GM03348 (cell line): ENCODE measurements around the gene LDLR.
"Not testable (repeated sequence)": the region's sequence is repeated elsewhere in the genome, so short reads cannot be mapped to it uniquely, and the experiment has no call there.

Experiments
- DNase-seq: peaks from one replicate; pipeline ENCODE4 v3.0.0; 2012; ENCODE audit warnings: low spot score

LDLR gene

DNA sequence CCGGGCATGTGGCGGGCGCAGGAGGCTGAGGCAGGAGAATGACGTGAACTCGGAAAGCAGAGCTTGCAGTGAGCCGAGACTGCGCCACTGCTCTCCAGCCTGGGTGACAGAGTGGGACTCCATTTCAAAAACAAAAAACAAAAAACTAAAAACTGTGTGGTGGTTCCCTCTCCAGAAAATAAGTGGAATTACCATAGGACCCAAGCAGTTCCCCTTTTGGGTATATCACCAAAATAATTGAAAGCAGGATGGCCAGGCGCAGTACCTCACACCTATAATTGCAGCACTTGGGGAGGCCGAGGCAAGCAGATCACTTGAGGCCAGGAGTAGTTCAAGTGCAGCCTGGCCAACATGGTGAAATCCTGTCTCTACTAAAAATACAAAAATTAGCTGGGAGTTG, 15.7 kb upstream of the LDLR start:
- no peak for DNase-seq

DNA sequence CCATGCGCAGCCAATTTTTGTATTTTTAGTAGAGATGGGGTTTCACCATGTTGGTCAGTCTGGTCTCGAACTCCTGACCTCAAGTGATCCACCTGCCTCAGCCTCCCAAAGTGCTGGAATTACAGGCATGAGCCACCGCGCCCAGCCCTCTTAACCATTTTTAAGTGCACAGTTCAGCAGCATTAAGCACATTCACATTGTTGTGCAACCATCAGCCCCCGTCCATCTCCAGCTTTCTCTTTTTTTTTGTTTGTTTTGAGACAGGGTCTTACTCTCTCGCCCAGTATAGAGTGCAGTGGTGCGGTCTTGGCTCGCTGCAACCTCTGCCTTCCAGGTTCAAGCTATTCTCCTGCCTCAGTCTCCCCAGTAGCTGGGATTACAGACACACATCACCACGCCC, 12.5 kb upstream of the LDLR start:
- DNase-seq = not testable (repeated sequence)

GRCh38 chr19:11078893-11079292, 10.4 kb upstream of the LDLR start:
- DNase-seq = no peak

DNA sequence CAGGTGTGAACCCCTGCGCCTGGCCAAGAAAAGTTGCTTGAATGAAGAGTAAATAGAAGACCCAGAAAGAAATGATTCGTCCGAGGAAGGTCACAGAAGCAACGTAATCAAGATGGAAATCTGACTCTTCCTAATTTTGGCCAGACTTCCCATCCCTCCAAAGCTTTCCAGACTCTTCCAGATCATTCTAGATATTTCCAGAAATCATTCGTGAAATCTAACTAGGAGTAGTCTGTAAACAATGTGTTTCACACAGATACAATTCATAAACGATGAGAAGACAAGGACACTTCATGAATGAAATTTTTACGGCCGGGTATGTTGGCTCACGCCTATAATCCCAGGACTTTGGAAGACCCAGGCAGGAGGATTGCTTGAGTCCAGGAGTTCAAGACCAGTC, 9.3 kb upstream of the LDLR start:
- no peak for DNase-seq

GRCh38 chr19:11087870-11088505, 1.3 kb upstream of the LDLR start:
- DNase-seq = no peak

GRCh38 chr19:11088506-11089253, 583 bp upstream of the LDLR start:
- no peak for DNase-seq

GRCh38 chr19:11090014-11090263, 676 bp downstream of the LDLR start:
- not testable (repeated sequence) for DNase-seq

GRCh38 chr19:11090264-11090996, 1.2 kb downstream of the LDLR start:
- DNase-seq = peak; percentile 98

DNA sequence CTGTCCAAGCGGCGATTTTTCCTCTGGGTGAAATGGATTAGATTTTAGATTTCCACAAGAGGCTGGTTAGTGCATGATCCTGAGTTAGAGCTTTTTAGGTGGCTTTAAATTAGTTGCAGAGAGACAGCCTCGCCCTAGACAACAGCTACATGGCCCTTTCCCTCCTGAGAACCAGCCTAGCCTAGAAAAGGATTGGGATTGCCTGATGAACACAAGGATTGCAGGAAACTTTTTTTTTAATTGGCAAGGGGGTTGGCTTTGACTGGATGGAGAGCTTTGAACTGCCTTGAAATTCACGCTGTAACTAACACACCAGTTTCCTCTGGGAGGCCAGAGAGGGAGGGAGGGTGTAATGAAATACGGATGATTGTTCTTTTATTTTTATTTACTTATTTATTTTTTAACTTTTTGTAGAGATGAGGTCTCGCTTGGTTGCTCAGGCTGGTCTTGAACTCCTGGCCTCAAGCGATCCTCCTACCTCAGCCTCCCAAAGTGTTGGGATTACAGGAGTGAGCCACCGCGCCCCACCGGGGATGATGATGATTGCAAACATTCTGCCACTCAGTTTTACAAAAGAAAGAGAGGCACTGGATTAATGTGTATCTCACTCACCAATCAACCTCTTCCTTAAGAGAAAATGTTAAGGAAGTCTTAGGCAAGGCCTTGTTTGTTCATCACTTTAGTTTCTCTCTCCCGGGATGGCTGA, 1.9 kb downstream of the LDLR start:
- no peak for DNase-seq

- peak; percentile 72 for DNase-seq
These were observed 2.5 kb downstream of the LDLR start for GRCh38 chr19:11091703-11092153.

DNA sequence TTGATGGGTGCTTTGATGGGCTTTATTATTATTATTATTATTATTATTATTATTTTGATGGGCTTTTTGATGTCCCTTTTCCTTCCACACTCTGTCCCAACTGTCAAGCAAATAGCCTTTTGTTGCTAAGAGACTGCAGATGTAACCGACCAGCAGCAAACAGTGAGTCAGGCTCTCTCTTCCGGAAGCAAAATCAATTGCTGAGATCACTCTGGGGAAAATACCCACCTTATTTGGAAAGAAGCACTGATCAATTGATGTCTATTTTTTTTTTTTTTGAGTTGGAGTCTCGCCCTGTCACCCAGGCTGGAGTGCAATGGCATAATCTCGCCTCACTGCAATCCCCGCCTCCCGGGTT, 2.9 kb downstream of the LDLR start:
- DNase-seq = peak; percentile 58

DNA sequence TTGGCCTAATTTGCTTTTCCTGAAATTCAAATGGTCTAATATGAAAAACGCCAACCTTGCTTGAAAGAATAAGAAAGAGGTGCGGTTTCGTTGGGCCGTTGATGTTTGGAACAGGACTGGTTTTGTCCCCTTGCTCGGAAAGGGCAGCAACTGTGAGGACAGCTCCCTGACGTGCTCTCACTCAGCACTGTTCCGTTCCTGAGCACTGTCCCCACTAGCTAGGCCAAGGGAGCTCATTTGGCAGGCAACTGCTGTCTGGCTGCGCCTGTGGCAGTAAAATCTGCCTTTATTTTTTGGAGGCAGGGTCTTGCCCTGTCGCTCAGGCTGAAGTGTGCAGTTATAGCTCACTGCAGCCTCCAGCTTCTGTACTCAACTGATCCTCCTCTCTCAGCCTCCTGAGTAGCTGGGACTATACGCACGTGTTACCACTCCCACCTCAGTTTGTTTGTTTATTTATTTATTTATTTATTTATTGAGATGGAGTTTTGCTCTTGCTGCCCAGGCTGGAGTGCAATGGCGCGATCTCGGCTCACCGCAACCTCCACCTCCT, 4.5 kb downstream of the LDLR start:
- DNase-seq = no peak

- DNase-seq = no peak
These were observed 5.2 kb downstream of the LDLR start for GRCh38 chr19:11094520-11094894.

DNA sequence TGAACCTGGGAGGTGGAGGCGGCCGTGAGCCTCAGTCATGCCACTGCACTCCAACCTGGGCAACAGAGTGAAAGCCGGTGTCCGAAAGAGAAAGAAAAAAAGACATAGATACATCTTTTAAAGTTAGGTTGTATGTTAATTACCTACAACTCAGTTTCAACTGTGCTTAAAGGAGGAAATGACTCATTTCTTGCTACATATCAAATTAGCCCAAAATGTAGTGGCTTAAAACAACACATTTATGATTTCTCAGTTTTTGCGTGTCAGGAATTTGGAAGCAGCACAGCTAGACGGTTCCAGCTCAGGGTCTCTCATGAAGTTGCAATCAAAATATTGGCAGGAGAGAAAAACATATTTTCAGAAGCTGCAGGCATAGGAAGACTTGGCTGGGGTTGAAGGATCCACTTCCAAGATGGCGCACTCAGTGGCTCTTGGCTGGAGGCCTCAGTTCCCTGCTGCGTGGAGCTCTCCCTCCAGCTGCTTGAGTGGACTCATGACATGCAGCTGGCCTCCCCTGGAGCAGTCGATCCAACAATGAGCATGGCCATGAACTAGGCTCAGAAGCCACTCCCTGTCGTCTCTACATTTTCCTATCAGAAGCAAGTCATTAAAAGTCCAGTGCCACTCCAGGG, 7.1 kb downstream of the LDLR start:
- DNase-seq = peak; percentile 50

GRCh38 chr19:11097367-11097766, 8.1 kb downstream of the LDLR start:
- DNase-seq = not testable (repeated sequence)

DNA sequence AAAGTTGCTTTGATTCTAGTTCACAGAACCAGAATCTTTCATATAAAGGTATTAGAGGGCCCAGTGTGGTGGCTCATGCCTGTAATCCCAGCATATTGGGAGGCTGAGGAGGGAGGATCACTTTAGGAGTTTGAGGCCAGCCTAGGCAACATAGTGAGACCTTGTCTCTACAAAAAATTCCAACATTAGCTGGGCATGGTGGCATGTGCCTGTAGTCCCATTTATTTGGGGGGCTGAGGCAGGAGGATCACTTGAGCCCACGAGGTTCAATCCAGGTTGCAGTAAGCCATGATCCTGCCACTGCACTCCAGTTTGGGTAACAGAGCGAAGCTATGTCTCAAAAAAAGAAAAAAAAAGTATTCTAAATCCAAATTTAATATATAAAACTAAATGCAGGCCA, 9.1 kb downstream of the LDLR start:
- no peak for DNase-seq

DNA sequence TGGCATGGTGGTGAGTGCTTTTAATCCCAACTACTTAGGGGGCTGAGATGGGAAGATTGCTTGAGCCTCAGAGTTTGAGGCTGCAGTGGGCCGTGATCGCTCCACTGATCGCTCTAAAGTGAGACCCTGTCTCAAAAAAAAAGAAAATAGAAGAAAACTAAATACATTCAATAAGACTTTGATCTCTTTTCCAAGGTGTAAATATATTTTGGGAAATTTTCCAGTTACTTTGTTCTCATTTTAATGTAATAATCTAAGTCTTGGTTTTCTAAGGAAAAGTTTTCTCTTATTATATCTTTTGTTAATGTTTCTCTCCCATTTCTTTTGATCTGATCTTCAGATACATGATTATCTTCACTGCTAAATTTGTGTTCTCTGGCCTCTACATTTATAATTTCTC, 9.6 kb downstream of the LDLR start:
- DNase-seq = no peak

DNA sequence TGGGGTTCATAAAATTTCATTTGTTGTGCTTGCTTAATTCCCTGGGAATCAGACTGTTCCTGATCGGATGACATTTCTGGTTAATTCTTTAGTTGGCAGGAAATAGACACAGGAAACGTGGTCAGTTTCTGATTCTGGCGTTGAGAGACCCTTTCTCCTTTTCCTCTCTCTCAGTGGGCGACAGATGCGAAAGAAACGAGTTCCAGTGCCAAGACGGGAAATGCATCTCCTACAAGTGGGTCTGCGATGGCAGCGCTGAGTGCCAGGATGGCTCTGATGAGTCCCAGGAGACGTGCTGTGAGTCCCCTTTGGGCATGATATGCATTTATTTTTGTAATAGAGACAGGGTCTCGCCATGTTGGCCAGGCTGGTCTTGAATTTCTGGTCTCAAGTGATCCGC, 10.8 kb downstream of the LDLR start:
- DNase-seq = no peak

- no peak for DNase-seq
These were observed 11.8 kb downstream of the LDLR start for GRCh38 chr19:11101057-11101456.

DNA sequence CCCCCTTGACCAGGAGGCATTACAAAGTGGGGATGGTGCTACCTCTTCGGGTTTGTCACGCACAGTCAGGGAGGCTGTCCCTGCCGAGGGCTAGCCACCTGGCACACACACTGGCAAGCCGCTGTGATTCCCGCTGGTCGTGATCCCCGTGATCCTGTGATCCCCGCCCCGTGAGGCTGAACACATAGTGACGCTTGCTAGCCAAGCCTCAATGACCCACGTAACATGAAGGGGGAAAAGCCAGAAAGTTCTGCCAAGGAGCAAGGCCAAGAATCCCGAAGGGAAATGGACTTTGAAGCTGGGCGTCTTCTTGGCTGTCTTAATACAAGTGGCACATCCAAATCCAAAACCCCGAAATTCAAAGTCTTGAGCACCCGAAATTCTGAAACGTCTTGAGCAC, 13.7 kb downstream of the LDLR start:
- DNase-seq = no peak

DNA sequence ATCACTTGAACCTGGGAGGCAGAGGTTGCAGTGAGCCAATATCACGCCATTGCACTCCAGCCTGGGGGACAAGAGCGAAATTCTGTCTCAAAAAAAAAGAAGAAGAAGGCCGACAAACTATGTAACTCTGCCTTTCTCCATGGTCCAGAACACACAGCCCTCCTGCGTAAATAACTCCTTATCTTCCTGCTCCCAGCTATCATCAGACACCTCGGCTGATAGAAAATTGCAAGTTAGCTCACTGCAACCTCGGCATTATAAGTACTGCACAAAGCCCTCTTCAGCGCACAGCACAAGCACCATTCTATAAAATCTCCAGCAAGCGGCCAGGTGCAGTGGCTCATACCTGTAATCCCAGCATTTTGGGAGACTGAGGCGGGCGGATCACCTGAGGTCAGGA, 14.4 kb downstream of the LDLR start:
- not testable (repeated sequence) for DNase-seq

DNA sequence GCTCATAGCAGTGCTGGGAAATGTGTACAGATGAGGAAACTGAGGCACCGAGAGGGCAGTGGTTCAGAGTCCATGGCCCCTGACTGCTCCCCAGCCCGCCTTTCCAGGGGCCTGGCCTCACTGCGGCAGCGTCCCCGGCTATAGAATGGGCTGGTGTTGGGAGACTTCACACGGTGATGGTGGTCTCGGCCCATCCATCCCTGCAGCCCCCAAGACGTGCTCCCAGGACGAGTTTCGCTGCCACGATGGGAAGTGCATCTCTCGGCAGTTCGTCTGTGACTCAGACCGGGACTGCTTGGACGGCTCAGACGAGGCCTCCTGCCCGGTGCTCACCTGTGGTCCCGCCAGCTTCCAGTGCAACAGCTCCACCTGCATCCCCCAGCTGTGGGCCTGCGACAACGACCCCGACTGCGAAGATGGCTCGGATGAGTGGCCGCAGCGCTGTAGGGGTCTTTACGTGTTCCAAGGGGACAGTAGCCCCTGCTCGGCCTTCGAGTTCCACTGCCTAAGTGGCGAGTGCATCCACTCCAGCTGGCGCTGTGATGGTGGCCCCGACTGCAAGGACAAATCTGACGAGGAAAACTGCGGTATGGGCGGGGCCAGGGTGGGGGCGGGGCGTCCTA, 15.9 kb downstream of the LDLR start:
- no peak for DNase-seq
